Stimulated activated CD8-positive, alpha-beta memory T cell treated with anti-CD3 and anti-CD28 coated beads, Interleukin-4, amount 100 ng/mL, for 4 hours (primary cell): ENCODE data around the gene FLII.
"Not testable (repeated sequence)": the region's sequence is repeated elsewhere in the genome, so short reads cannot be mapped to it uniquely, and the experiment has no call there.

Experiments
- DNase-seq, 2 donors: peaks; one replicate each; pipeline ENCODE4 v3.0.0-alpha.2; 2020; ENCODE audit warnings: low read depth in 2 of 2, low spot score in 1 of 2

FLII gene

DNA sequence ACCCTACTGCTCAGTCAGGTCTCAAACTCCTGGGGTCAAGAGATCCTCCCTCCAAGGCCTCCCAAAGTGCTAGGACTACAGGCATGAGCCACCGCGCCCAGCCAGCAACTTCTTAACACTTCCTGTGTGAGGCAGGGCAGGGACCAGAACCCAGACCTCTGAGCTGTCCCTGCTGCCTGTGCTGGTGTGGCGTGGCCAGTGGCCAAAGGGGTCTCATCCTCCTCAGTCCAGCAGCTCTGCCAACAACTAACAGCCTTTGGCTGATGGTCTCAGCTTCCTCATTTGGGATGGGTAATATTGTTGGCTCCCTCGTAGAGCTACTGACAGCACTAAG, 34.5 kb downstream of the FLII start:
- DNase-seq = no peak

DNA sequence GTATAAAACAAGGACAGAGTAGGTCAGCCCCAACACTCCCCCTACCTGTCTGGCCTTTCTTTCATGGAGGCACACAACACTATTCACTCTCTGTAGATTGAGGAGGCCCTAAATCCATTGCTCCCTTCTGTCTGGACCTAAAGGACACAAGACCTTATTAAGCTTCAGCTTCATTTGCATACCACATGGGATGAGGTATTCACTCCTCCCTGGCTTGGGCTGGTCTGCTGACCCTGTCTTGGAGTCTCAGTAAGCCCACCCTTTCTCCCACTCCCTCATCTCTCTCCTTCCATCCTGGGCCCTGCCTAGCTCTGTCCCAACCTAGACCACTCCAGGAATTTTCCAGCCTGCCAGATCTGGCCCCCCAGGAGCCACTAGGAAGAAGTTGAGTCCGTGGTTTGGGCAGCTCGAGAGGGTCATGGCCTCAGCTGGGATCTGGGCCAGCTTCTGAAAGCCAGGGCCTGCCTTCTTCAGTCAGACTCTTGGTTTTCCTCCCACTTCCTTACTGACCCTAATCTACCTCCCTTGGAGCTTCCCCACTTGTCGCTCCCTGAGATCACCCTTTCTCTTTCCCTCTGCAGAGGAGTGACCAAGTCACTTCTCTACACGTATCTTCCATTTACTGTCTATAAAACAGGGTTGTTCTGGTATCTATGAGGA, 39.7 kb downstream of the FLII start:
- no peak for DNase-seq

GRCh38 chr17:18217412-18218015, 41.0 kb downstream of the FLII start:
- peak; percentile 38 to 45 for DNase-seq

GRCh38 chr17:18216906-18217305, 41.6 kb downstream of the FLII start:
- DNase-seq = not testable (repeated sequence)

DNA sequence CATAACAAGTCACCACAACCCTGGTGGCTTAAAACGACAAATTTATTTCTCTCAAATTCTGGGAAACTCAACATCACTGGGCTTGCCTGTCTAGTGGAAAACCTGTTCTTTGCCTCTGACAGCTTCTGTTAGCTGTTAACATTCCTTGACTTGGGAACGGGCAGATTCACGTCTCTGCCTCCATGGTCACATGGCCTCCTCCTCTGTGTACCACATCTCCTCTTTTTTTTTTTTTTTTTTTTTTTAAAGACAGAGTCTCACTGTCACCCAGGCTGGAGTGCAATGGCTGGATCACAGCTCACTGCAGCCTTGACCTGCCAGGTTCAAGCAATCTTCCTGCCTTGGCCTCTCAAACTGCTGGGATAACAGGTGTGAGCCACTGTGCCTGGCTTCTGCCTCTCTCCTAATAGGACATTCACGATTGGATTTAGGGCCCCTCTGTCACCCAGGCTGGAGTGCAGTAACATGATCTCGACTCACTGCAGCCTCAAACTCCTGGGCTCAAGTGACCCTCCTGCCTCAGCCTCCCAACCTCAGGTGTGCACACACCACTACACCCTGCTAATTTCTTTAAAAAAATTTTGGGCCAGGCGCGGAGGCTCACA, 44.8 kb downstream of the FLII start:
- DNase-seq = no peak

DNA sequence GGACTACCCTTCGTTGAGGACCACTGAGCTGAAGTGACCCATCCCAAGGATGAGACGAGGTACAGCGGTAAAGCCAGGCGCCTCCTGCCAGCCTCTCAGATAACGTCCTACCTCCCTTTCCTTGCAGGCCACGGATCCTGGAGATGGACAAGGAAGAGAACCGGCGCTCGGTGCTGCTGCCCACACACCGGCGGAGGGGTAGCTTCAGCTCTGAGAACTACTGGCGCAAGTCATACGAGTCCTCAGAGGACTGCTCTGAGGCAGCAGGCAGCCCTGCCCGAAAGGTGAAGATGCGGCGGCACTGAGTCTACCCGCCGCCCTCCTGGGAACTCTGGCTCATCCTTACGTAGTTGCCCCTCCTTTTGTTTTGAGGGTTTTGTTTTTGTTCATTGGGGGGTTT, 50.4 kb downstream of the FLII start:
- DNase-seq = no peak

GRCh38 chr17:18206962-18207361, 51.6 kb downstream of the FLII start:
- DNase-seq = no peak

- DNase-seq = no peak
Measured at GRCh38 chr17:18205861-18206260, 52.7 kb downstream of the FLII start.

DNA sequence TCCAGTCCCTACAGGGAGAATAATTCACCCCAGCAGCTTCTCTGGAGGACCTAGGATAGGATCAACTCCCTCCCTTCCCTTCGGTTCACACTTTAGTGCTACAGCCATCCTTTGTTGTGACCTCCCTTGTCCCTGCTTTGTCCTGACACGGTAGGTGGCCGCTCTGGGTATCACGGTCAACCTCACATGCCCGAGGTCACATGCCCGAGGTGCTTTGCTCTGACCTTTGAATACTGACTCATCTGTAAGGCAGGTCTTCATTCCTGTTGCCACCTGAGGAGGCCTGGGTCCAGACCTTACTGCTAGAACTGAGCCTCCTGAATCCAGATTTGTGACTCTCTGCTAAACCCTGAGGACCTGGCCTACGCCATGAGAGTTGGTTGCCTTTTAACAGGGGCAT, 55.2 kb downstream of the FLII start:
- DNase-seq = no peak

- DNase-seq = no peak
Measured at GRCh38 chr17:18201108-18201507, 57.4 kb downstream of the FLII start.

DNA sequence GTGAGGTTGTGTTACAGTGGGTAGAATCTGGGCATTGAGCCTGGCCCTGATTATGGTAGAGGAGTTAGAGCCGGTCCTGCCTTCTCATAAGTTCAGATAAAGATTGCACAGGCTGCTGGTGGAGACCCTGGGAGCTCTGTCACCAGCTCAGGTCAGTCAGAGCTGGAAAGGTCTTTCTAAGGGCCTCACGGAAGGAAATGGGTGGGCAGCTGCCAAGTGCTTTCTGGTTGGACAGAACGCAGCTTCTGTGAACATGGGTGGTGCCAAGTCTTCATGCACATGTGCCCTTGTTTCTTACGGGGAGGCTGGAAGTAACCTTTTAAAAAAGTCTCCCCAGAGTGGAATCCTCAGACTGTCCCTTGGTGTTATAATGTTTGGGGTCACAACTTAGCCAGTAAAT, 60.0 kb downstream of the FLII start:
- DNase-seq = no peak

DNA sequence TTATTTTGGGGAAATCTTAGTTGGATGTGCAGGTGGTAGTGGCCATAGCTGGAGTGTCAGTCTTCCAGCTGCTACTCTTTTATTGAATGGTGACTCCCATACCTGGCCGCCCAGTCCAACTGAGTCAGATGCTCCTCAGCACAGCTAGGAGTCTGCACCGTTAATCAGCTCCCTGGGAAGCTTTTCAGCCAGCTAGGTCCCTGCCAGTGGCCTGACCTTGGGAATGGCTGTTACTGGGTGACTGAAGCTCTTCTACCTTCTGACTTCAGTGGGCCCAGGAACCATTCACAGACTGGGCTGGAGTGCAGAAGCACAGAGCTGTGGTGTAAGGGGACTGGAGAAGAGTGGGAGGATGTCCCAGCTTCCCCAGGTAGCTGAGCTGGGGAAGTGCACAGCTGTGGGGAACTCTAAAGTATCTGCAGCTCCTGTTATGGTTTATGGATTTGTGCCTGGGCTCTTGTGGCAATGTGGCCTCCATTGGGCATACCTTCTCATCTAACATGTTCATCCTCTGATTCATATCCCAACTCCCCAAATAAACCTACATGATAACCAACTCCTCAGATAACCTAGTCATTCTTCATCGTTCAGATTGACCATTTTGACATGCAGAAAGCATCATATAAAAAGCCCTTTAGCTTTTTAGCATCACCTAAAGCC, 60.9 kb downstream of the FLII start:
- DNase-seq = no peak

GRCh38 chr17:18195246-18195645, 63.3 kb downstream of the FLII start:
- no peak for DNase-seq
